Activated T-helper 1 cell treated with anti-CD3 and anti-CD28 coated beads, Interleukin-12 subunit alpha, Interleukin-12 subunit beta, Interleukin-2, Interleukin-4 antibody, amounts not matched to agents 30 ng/mL and 10 ng/mL and 1 ng/mL, durations not matched to agents 14 hours and 24 hours and 36 hours (primary cell): ENCODE measurements around the gene DIAPH3. TPM values are rescaled to one million over a fixed set of nuclear protein-coding genes. Genes with fewer than 3 reads are reported as not detected.
"Not testable (repeated sequence)": the region's sequence is repeated elsewhere in the genome, so short reads cannot be mapped to it uniquely, and the experiment has no call there.

Source experiments
- DNase-seq: peaks from one replicate; pipeline ENCODE4 v3.0.0; 2021; ENCODE audit warnings: low spot score
- H3K27ac Mint-ChIP-seq: one replicate; pipeline ENCODE4 v1.8.0; 2021; ENCODE audit warnings: mild to moderate bottlenecking, mixed read lengths
- H3K27me3 Mint-ChIP-seq: one replicate; pipeline ENCODE4 v1.8.0; 2022; ENCODE audit warnings: mild to moderate bottlenecking, moderate library complexity, mixed read lengths; ENCODE audit not compliant: insufficient read depth
- H3K36me3 Mint-ChIP-seq: one replicate; pipeline ENCODE4 v1.8.0; 2021; ENCODE audit warnings: low read depth, mixed read lengths
- H3K4me1 Mint-ChIP-seq: one replicate; pipeline ENCODE4 v1.8.0; 2021; ENCODE audit warnings: low read depth, mixed read lengths
- H3K4me3 Mint-ChIP-seq: one replicate; pipeline ENCODE4 v1.8.0; 2021; ENCODE audit warnings: mild to moderate bottlenecking, moderate library complexity, mixed read lengths
- H3K9me3 Mint-ChIP-seq: one replicate; pipeline ENCODE4 v1.8.0; 2021; ENCODE audit warnings: mixed read lengths
- intact Hi-C: fragments of 100-400 bp; cut with micrococcal nuclease; formaldehyde crosslinking; loops from one replicate; pipeline ENCODE4 v1.15.1; 2024
- total RNA-seq: library from RNA; stranded (reverse); gene quantifications from 2 replicates; pipeline ENCODE4 v1.2.3, GENCODE V29; 2022

DIAPH3 gene
- total RNA-seq, 1 donor from 2014 or later = 22.8 TPM

GRCh38 chr13:60109285-60109684 is 54.4 kb downstream of the DIAPH3 start:
- H3K9me3 Mint-ChIP-seq = peaks cover 8% of the 10 kb centered on the region
- no peaks in the 10 kb centered on the region for H3K4me1 Mint-ChIP-seq
- DNase-seq = no peak
- peaks cover 31% of the 10 kb centered on the region for H3K36me3 Mint-ChIP-seq
- no peak overlapping the region for H3K4me3 Mint-ChIP-seq
- no peaks in the 10 kb centered on the region for H3K27me3 Mint-ChIP-seq
- no peak overlapping the region for H3K27ac Mint-ChIP-seq
- intact Hi-C loops = no loop called here

GRCh38 chr13:60108589-60108988 is 55.1 kb downstream of the DIAPH3 start:
- Mint-ChIP-seq H3K27ac (no peak overlapping the region), H3K27me3 (no peaks in the 10 kb centered on the region), H3K9me3 (peaks cover 3% of the 10 kb centered on the region), H3K4me3 (no peak overlapping the region), H3K36me3 (peaks cover 26% of the 10 kb centered on the region), H3K4me1 (no peaks in the 10 kb centered on the region)
- intact Hi-C loops = no loop called here
- DNase-seq = no peak

GRCh38 chr13:60099631-60100420 is 63.9 kb downstream of the DIAPH3 start:
- Mint-ChIP-seq H3K9me3 (no peaks in the 10 kb centered on the region), H3K27me3 (no peaks in the 10 kb centered on the region), H3K36me3 (peaks cover 8% of the 10 kb centered on the region), H3K4me3 (no peak overlapping the region), H3K4me1 (peaks cover 4% of the 10 kb centered on the region), H3K27ac (no peak overlapping the region)
- no peak for DNase-seq
- intact Hi-C loops = no loop called here

- Mint-ChIP-seq H3K4me1 (peaks cover 6% of the 10 kb centered on the region), H3K27me3 (no peaks in the 10 kb centered on the region), H3K36me3 (peaks cover 11% of the 10 kb centered on the region), H3K27ac (no peak overlapping the region), H3K9me3 (no peaks in the 10 kb centered on the region), H3K4me3 (no peak overlapping the region)
- intact Hi-C loops = no loop called here
- no peak for DNase-seq
Observed at GRCh38 chr13:60095300-60095699, 68.4 kb downstream of the DIAPH3 start.

GRCh38 chr13:60094385-60095088 is 69.2 kb downstream of the DIAPH3 start:
- H3K9me3 Mint-ChIP-seq = no peaks in the 10 kb centered on the region
- H3K27ac Mint-ChIP-seq = no peak overlapping the region
- intact Hi-C loops = no loop called here
- peaks cover 11% of the 10 kb centered on the region for H3K36me3 Mint-ChIP-seq
- H3K4me1 Mint-ChIP-seq = peaks cover 6% of the 10 kb centered on the region
- DNase-seq = no peak
- no peak overlapping the region for H3K4me3 Mint-ChIP-seq
- H3K27me3 Mint-ChIP-seq = no peaks in the 10 kb centered on the region

- H3K27ac Mint-ChIP-seq = no peak overlapping the region
- no peaks in the 10 kb centered on the region for H3K9me3 Mint-ChIP-seq
- no peaks in the 10 kb centered on the region for H3K27me3 Mint-ChIP-seq
- peaks cover 6% of the 10 kb centered on the region for H3K4me1 Mint-ChIP-seq
- H3K4me3 Mint-ChIP-seq = no peak overlapping the region
- intact Hi-C loops = no loop called here
- peaks cover 11% of the 10 kb centered on the region for H3K36me3 Mint-ChIP-seq
- DNase-seq = no peak
Observed at GRCh38 chr13:60093425-60094019, 70.2 kb downstream of the DIAPH3 start.

GRCh38 chr13:60091573-60091972 is 72.2 kb downstream of the DIAPH3 start:
- H3K36me3 Mint-ChIP-seq = peaks cover 7% of the 10 kb centered on the region
- DNase-seq = no peak
- H3K27me3 Mint-ChIP-seq = no peaks in the 10 kb centered on the region
- intact Hi-C loops = no loop called here
- H3K27ac Mint-ChIP-seq = no peak overlapping the region
- no peaks in the 10 kb centered on the region for H3K9me3 Mint-ChIP-seq
- H3K4me1 Mint-ChIP-seq = peaks cover 6% of the 10 kb centered on the region
- no peak overlapping the region for H3K4me3 Mint-ChIP-seq

GRCh38 chr13:60090574-60090973 is 73.2 kb downstream of the DIAPH3 start:
- Mint-ChIP-seq H3K4me1 (peaks cover 6% of the 10 kb centered on the region), H3K4me3 (no peak overlapping the region), H3K27me3 (no peaks in the 10 kb centered on the region), H3K27ac (no peak overlapping the region), H3K9me3 (no peaks in the 10 kb centered on the region), H3K36me3 (peaks cover 7% of the 10 kb centered on the region)
- no peak for DNase-seq
- intact Hi-C loops = no loop called here

- H3K36me3 Mint-ChIP-seq, H3K4me3 Mint-ChIP-seq, intact Hi-C loops, DNase-seq, H3K27me3 Mint-ChIP-seq, H3K9me3 Mint-ChIP-seq, H3K4me1 Mint-ChIP-seq, H3K27ac Mint-ChIP-seq: not testable (repeated sequence)
Observed at GRCh38 chr13:60083780-60084179, 79.9 kb downstream of the DIAPH3 start.

GRCh38 chr13:60080850-60081249 is 82.9 kb downstream of the DIAPH3 start:
- H3K9me3 Mint-ChIP-seq = no peaks in the 10 kb centered on the region
- no peak overlapping the region for H3K4me3 Mint-ChIP-seq
- no peaks in the 10 kb centered on the region for H3K27me3 Mint-ChIP-seq
- H3K27ac Mint-ChIP-seq = no peak overlapping the region
- intact Hi-C loops = no loop called here
- no peak for DNase-seq
- H3K36me3 Mint-ChIP-seq = no peaks in the 10 kb centered on the region
- peaks cover 4% of the 10 kb centered on the region for H3K4me1 Mint-ChIP-seq

- Mint-ChIP-seq H3K4me1 (peaks cover 4% of the 10 kb centered on the region), H3K27ac (no peak overlapping the region), H3K9me3 (no peaks in the 10 kb centered on the region), H3K36me3 (peaks cover 4% of the 10 kb centered on the region), H3K27me3 (no peaks in the 10 kb centered on the region), H3K4me3 (no peak overlapping the region)
- intact Hi-C loops = no loop called here
- DNase-seq = no peak
Observed at GRCh38 chr13:60078226-60078625, 85.5 kb downstream of the DIAPH3 start.

GRCh38 chr13:60075850-60076249 is 87.9 kb downstream of the DIAPH3 start:
- peaks cover 5% of the 10 kb centered on the region for H3K9me3 Mint-ChIP-seq
- peaks cover 9% of the 10 kb centered on the region for H3K36me3 Mint-ChIP-seq
- H3K27me3 Mint-ChIP-seq = no peaks in the 10 kb centered on the region
- H3K27ac Mint-ChIP-seq = no peak overlapping the region
- no peak for DNase-seq
- no peaks in the 10 kb centered on the region for H3K4me1 Mint-ChIP-seq
- H3K4me3 Mint-ChIP-seq = no peak overlapping the region
- intact Hi-C loops = no loop called here

- Mint-ChIP-seq H3K4me1 (no peaks in the 10 kb centered on the region), H3K27ac (no peak overlapping the region), H3K27me3 (no peaks in the 10 kb centered on the region), H3K9me3 (peaks cover 5% of the 10 kb centered on the region), H3K4me3 (no peak overlapping the region), H3K36me3 (peaks cover 10% of the 10 kb centered on the region)
- intact Hi-C loops = no loop called here
- DNase-seq = no peak
Observed at GRCh38 chr13:60074397-60074796, 89.3 kb downstream of the DIAPH3 start.
